Spleen (tissue), 7 donors: Measurements from ENCODE around the gene PRPF40A.

ENCODE experiments used
- CTCF ChIP-seq, 11 experiments: fragments of 200-600 bp in 7 of 11; fragments of 450-650 bp in 4 of 11; sonication (generic) in 4 of 11; IDR thresholded peaks in 8 of 11; conservative IDR thresholded peaks in 3 of 11; 1 replicate in 7 of 11; 2 replicates in 4 of 11; pipeline versions ENCODE4 v1.4.0 to v1.8.0; 2016 to 2021; ENCODE audit warnings: antibody characterized with exemption in 11 of 11, inconsistent platforms in 4 of 11, mild to moderate bottlenecking in 1 of 11
- POLR2AphosphoS5 ChIP-seq, 3 donors: sonication (generic); formaldehyde crosslinking; IDR thresholded peaks; one replicate each; pipeline ENCODE4 v1.5.1; 2017; ENCODE audit warnings: antibody characterized with exemption in 3 of 3
- donor health status: DM: no; HTN: no; CAD: no; lungs with moderate emphysema.
- donor health status: DM: no; HTN: no; CAD: no.
- donor health status: DM: no; HTN: no; CAD: no.

GRCh38 chr2:152718909-152719645, 1.8 kb upstream of the PRPF40A start:
- TF ChIP-seq CTCF (IDR thresholded peaks at IDR 0.05 in 8 of 11, conservative IDR thresholded peaks at IDR 0.05 in 3 of 11), result no peak
- TF ChIP-seq POLR2AphosphoS5 (IDR thresholded peaks at IDR 0.05), result no peak
